G401 (cell line): Measurements from ENCODE around the gene ARFGEF3. TPM values are rescaled to one million over a fixed set of nuclear protein-coding genes. Genes with fewer than 3 reads are reported as not detected.
"Not testable (repeated sequence)": the region's sequence is repeated elsewhere in the genome, so short reads cannot be mapped to it uniquely, and the experiment has no call there.

Source experiments
- DNase-seq: peaks from one replicate; pipeline ENCODE4 v3.0.0-alpha.2; 2015; ENCODE audit warnings: low spot score
- in situ Hi-C: cut with HindIII; loops from 2 replicates; pipeline ENCODE4 v1.10.0; 2016; ENCODE audit warnings: low sequenced_read_pairs, mixed read lengths
- total RNA-seq: library from RNA; depleted of rRNA; stranded (reverse); fragments of >200 nt; shearing (Covaris generic); gene quantifications from 2 replicates; pipeline ENCODE4 v1.2.3, GENCODE V29; 2014

The ARFGEF3 gene
- total RNA-seq, 1 experiment from 2014 or later: not detected

DNA sequence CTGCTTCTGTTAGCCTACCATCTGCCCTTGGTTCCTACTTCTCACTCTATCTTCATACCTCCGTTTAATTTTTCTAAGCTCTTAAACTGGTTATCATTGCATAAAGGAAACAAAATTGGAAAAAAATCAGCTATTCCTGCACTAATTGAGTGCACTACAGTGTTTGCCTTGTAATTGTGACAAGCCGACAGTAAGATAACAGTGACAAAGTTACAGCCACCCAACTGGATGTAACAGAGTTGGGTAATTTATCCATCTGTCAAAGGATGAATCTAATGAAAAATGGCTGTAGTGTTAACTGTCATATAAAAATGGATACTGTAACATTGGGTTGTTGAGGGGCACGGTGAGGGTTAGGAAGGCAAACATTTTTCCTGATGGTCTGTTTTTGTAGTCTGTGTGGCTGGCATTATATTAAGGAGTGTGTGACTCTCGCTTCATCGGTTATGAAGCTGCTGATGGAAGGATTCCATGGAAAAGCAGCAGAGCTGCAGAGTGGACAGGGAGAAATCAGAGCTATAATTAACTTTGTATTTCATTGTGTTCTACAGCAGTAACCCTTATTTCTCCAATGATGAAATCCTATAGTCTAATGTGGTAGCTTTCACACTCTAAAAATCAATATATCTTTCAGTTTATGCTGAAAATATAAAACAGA, 43.8 kb downstream of the ARFGEF3 start:
- in situ Hi-C loops: no loop called here
- DNase-seq: peak; percentile 86

DNA sequence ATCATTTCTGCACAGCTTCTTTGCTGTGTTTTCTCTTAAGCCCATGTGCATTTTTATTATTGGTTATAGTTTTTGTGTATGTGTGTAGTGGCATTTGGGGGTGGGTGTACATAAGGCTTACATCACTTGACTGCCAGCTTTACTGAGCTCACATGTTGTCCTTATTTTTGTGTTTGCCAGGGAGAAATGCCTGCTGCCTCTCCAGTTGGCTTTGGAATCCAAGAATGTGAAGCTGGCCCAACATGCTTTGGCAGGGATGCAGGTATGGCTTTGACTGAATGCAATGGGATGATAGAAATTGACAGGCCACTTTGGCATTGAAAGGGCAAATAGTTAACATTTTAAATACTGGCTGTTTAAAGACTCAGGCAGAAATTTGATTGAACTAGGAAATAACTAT, 45.1 kb downstream of the ARFGEF3 start:
- peak; percentile 96 for DNase-seq
- in situ Hi-C loops: no loop called here

DNA sequence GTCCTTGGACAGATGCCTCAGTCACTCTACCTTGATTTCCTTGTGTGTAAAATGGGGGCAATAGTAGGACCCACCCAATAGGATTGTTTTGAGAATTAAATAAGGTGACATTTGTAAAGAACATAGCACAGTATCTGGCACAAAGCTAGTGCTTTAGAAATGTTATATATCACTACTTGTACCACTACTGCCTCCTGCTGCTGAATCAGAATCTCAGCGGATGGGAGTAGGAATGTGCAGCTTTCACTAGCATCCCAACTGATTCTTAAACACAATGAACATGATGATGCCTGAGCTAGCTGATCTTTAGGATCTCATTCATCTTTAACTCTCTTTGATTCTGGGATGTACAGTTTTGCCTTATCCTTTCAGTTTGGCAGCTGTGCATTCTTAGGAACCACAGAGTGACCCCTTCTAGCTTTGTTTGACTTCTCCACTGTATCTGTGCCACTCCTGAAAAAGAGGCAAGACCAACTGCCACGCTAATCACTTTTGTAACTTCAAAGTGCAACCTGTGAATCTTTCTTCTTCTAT, 49.4 kb downstream of the ARFGEF3 start:
- no peak for DNase-seq
- in situ Hi-C loops: no loop called here

DNA sequence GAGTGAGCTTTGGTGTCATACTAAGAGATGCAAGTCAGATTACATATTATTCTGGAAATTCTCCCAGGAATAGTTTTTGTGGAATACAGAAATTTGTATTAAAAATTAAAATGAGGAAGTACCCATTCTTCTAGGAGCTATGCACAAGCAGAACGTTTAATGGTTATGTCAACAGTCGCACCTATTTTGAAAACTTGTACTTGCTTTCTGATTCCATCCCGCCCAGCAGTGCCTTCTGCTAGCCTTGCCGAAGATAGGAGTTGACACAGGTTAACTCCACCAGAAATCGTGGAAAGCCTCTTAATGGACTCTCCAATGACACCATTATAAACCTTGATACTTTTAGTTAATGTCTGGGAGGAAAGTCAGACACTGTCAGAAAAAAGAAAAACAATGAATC, 49.9 kb downstream of the ARFGEF3 start:
- in situ Hi-C loops: no loop called here
- no peak for DNase-seq

DNA sequence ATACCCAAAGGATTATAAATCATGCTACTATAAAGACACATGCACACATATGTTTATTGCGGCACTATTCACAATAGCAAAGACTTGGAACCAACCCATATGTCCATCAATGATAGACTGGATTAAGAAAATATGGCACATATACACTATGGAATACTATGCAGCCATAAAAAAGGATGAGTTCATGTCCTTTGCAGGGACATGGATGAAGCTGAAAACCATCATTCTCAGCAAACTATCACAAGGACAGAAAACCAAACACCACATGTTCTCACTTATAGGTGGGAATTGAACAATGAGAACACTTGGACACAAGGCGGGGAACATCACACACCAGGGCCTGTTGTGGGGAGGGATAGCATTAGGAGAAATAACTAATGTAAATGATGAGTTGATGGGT, 50.8 kb downstream of the ARFGEF3 start:
- in situ Hi-C loops, DNase-seq: not testable (repeated sequence)

DNA sequence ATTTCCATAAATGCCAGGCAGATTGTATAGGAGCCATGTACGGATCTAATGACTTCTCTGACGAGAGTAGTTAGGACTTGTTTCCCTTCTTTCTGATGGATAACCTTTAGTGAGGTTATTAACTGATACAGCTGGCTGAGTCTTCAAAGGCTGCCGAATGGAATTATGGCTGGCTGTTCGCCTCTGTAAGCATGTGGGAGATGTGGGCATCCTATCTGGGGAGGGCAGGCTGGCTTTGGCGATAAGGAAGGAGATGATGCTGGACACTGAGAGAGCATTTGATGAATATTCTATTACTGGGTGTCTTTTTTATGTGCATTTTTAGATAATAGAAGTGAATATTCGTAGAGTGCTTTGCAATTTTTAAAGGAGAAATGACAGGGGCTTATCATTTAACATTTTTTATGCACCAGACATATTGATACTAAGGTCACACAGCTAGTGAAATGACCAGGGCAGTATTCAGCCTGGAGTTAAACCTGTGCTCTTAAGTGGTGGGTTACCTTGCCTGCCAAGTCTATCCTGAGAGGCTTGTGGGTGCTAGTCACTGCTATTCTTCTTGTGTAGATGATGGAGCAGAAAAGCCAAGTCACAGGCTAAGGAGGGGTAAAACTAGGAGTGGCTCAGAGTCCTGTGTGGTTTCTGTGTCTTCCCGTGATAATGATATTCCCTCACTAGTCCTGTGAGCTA, 53.5 kb downstream of the ARFGEF3 start:
- in situ Hi-C loops: no loop called here
- DNase-seq: no peak

DNA sequence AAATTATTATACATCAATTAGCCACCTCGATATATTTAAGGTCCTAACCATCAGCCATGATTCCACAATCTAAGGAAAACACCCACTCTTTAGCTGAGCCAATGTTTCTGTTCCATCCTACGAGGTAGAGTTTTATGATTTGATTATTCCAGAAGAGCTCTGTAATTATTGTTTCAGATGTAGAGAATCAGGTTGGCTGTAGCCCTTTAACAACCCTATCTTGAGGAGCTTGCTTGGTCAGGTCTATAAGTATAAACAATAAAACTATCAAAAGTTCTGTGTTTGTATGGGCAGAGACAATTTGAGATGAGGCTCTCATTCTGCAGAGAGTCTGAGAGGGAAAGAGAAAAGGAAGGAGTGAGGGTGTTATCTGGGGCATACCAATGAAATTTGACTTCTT, 56.7 kb downstream of the ARFGEF3 start, which contains the start of gene PBOV1:
PBOV1 (minus strand) TSS at position 43 of the 400 bp plus-strand sequence. CDS start 96 bp downstream, outside the sequence.
- in situ Hi-C loops: no loop called here
- DNase-seq: no peak

DNA sequence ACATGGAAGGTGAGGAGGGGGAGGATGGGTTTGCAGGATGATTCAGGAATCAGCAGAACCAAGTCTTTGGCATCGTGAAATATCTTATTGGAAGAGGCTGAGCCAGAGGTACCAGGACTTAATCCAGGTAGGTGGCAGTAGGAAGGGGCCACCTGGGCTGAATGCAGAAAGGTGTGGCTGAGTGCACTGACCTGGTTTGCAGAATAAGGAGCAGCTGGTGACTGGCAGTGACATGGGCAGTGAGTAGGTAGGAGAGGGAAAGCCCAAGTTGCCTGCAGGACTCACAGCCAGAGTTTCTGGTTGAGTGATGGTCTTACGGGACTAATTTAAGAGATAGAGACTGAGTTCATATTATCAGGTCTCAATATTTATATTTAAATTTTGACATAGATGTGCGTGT, 57.7 kb downstream of the ARFGEF3 start:
- in situ Hi-C loops: no loop called here

DNA sequence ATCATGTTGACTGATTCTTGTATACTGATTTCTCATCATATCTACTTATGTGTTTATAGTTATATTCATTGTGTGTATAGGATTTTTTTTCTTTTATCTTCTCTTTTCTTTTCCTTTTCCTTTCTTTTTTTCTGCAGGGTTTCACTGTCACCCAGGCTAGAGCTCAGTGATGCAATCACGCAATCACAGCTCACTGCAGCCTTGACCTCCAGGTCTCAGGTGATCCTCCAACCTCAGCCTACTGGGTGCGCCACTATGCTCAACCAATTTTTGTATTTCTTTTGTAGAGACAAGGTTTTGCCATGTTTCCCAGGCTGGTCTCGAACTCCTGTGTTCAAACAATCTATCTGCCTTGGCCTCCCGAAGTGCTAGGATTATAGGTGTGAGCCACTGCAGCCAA, 58.2 kb downstream of the ARFGEF3 start:
- DNase-seq: no peak
- in situ Hi-C loops: no loop called here

More for the DNA sequence above, 57.7 kb downstream of the ARFGEF3 start:
- DNase-seq: peak; percentile 76

DNA sequence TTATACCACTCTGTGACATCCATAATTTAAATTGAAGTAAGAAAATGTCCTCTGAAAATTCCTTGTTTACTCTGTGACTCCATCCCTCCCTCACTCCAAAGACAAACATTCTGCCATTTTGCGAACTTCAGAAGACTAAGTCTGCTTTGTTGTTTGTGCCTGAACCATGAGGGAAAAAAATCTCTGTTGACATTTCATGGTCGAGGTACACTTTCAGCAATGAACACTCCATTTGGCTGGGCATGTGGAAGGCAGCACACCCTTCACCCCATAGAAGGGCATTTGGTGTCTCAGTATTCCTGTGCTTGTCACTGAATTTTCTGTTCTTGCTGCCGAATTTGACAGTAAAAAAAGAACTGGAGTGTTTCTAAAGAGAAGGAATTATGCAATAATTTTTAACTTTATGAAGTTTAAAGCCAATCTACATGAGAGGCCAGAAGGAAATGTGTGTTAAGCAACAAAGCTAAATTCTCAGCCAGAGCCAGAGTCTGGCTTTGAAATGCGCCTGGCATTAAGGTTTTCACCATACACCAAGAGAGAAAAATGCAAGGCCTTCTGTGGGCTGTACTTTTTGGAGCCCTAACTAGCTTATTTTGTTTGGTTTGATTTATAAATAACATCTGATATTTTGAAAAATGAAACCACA, 61.3 kb downstream of the ARFGEF3 start:
- in situ Hi-C loops: no loop called here

DNA sequence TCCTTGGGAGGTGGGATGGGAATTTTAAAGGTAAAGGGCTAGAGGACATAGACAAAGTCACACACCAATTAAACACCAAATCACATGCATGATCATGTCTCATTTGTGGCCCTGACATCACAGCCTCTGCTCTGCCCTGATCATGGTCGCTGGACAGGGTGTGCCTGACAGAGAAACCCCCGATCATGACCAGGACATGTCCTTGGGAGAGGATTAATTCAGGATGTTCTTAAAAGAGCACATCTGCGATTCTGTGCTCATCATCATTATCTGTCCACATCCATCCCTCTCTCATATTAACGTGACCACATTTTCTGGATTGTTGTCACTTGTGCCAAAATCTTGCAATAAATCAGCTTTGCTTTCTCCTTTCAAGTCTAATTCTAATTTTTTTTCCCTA, 64.2 kb downstream of the ARFGEF3 start:
- DNase-seq: no peak
- in situ Hi-C loops: no loop called here

More for the DNA sequence above, 61.3 kb downstream of the ARFGEF3 start:
- DNase-seq: no peak

DNA sequence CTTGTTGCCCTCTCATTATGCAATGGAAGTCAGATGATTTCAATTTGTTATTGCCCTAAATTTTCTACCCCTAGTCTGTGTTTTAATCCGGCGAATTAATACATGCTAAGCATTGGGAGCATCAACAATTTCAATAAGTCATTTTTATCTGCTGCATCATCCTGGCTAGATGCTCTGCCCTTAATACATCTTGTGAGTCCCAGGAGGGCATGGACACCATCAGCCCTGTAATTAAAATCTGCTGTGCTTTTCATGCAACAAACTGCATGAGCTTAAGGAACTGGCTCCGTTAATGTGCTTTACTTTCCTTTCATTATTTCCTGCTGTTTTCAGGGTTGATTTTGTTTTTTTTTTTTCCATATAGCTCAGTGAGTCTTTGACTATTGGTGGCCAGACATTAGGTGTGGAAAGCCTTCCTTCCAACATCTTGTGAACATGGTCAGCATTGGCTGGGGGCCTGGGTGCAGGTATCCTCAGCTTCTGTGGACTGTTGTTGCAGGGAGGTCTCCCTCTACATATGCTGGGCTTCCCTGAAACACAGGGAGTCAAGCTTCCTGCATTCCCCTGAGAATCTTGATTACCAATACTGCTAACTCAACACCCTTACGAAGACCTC, 65.1 kb downstream of the ARFGEF3 start:
- in situ Hi-C loops: no loop called here
- DNase-seq: peak; percentile 69

DNA sequence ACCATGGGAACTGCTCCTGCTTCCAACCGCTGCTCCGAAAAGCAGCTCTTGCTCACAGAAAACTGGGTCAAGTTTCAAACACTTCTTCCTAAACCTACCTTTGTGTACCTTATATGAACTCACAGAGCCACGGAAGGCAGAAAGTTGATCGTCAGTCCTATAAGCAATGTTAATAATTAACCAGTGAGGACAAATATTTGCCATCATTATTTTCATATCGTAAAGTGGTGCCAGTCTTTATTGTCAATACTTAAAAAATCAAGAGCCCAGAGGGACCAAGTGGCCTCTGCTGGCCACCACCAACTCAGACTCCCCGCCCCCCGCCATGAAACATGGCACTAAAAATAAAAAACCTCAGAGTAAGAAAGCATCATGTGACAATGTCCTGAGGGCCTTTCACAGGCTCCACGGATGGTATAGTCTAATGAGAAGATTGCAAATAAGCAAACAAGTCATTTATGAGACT, 65.6 kb downstream of the ARFGEF3 start:
- DNase-seq: no peak
- in situ Hi-C loops: no loop called here

DNA sequence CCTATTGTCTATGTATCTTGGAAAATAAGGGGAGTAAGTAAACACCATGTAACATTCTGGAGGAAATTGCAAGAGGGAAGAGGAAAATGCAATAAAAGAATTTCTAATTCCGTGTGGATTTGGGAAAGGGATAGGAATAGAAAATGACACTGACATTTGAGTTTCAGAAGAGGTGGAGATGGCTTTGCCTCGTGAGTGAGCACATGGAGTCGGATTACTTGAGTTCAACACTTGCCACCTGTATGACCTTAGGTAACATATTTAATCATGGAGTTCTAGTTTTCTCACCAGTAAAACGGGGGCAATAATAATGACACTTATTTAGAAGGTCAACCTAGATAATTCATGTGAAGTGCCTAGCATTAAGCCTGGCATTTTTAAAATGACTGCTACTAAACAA, 67.3 kb downstream of the ARFGEF3 start:
- no peak for DNase-seq
- in situ Hi-C loops: no loop called here

DNA sequence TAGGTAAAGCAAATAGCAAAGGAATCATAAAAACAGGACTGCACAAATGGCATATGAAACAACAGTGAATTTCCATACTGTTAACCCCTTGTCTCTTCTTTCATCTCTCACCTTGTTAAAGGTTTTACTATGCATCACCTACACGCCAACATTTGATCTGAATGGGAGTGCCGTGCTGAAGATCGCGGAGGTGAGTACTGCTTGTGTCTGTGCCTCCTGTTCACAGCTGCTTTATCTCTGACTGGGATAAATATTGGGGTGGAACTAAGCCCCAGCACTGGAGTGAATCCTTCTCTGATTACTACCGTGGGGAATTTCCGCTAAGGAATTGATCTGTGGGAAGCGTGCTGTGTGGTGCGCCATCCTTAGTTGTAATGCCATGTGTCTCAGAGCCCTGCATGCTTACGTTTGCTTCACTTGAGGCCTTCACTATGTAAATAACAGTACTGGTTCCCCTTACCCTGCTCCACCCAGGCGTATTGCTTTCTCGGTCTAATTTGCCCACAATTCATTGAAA, 68.0 kb downstream of the ARFGEF3 start:
- in situ Hi-C loops: no loop called here
- DNase-seq: no peak

DNA sequence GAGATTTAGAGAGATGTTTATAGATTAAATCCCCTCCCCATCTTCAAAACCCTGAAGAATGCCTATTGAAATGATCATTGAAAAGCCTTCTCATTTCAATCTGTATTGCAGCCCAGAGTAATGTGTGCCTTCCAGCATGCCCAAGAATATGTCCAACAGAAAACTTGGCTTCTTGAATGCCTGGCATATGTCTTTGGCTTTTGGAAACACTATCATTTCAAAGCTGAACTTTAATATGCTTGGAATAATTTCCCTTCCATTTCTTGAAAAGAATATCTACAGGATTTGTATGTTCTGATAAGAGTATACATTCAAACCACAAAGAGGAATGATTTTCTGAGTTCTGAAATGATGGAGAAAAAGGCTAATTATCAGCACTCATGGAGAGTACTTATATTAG, 68.5 kb downstream of the ARFGEF3 start:
- in situ Hi-C loops: no loop called here
- peak; percentile 60 for DNase-seq

DNA sequence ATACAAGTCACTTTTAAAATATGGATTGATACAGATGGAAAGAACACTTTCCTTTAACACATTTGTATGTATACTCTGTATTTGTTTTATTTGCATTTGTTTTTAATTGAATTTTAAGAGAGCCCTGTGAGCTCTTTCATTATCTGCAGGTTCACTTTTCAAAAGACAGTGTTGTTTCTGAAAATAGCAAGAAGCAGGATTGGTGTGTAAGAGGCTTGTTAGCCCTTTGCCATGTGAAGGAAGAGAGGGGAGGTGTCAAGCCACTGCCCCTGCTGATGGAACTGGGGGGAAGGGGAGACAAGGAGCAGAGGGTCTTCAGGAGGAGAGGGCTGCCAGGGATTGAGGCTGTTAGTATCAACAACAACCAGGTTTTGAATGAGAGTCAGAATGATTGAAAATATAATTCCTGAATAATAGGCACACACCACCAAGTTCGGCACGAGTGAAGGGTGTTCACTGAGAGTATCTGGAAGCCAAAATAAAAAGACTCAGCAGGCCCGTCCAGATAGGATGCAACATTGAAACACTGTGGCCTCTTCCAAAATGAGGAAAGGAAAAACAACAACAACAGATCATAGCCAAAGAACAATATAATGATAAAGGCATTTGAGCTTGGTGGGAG, 69.1 kb downstream of the ARFGEF3 start:
- peak; percentile 60 for DNase-seq
- in situ Hi-C loops: no loop called here

DNA sequence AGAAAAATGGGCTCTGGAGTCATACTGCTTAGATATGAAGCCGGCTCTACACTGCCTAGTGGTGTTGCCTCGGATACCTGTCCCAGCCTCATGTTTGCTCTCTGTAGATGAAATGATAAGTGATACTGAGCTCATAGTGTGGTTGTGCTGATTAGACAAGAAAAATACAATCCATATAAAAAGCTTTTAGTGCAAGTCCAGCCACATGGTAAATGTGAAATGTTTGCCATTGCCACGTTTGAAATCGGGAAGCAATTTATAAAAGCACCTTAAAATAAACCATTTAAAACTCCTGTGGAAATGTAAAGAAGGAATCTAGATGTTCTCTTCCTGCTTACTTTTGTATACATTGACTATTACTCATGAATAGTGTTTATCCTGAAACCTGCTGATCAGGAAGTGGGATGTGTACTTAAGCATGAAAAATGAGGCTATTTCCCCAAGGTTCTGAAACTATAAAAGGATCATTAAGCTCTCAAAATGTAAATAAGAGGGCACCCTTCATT, 69.7 kb downstream of the ARFGEF3 start:
- DNase-seq: peak; percentile 62
- in situ Hi-C loops: no loop called here

DNA sequence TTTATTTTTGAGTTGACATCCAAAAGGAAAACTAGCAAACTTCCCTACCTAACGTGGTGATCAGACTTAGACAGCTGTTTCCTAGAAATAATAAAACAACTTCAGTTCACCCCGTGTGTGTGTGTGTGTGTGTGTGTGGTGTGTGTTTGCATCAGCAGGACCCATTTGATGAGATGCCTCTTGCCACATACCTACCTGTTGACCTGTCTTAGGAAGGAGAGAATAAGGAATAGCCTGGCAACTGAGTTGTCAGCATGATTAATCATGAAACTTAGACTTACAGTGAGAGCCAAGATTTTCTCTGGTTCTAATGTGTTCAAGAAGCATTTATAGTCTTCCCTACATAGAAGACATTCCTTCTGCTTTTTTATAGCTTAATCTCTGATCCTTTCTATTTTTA, 72.6 kb downstream of the ARFGEF3 start:
- DNase-seq: no peak
- in situ Hi-C loops: no loop called here
